Prostate gland (tissue), 2 donors: ENCODE measurements around the gene ADARB2. TPM values are rescaled to one million over a fixed set of nuclear protein-coding genes. Genes with fewer than 3 reads are reported as not detected.

Experiments used
- DNase-seq: peaks from one replicate; pipeline ENCODE4 v3.0.0-alpha.2; 2019; ENCODE audit warnings: low spot score
- H3K27ac ChIP-seq, 2 donors: fragments of 200-600 bp; sonication (generic); 2 replicates each; pipeline ENCODE4 v1.5.1; 2017 to 2019
- H3K27me3 ChIP-seq: fragments of 200-600 bp; sonication (generic); replicated peaks from 2 replicates; pipeline ENCODE4 v1.5.1; 2019; ENCODE audit not compliant: insufficient read depth
- H3K36me3 ChIP-seq, 2 donors: fragments of 200-600 bp; sonication (generic); 1 replicate in 1 of 2; 2 replicates in 1 of 2; pipeline versions ENCODE4 v1.5.1 to v1.8.1; 2017 to 2019
- H3K4me1 ChIP-seq: fragments of 200-600 bp; sonication (generic); replicated peaks from 2 replicates; pipeline ENCODE4 v1.5.1; 2019
- H3K4me3 ChIP-seq, 2 donors: fragments of 200-600 bp; sonication (generic); 2 replicates each; pipeline ENCODE4 v1.5.1; 2017 to 2019
- H3K9me3 ChIP-seq: fragments of 200-600 bp; sonication (generic); 2 replicates; pipeline ENCODE4 v1.5.1; 2017
- CTCF ChIP-seq, 4 experiments: fragments of 200-600 bp in 2 of 4; fragments of 450-650 bp in 2 of 4; sonication (generic) in 2 of 4; IDR thresholded peaks; 1 replicate in 3 of 4; 2 replicates in 1 of 4; pipeline ENCODE4 v1.5.1; 2016 to 2019; ENCODE audit warnings: antibody characterized with exemption in 4 of 4, mild to moderate bottlenecking in 2 of 4, moderate library complexity in 2 of 4
- POLR2A ChIP-seq: fragments of 450-650 bp; IDR thresholded peaks from one replicate; pipeline ENCODE4 v1.6.1; 2016; ENCODE audit warnings: antibody characterized with exemption, mild to moderate bottlenecking
- POLR2AphosphoS5 ChIP-seq: sonication (generic); formaldehyde crosslinking; IDR thresholded peaks from one replicate; pipeline ENCODE4 v1.6.1; 2017; ENCODE audit warnings: antibody characterized with exemption
- WGBS: methylation state at CpG from one replicate; pipeline ENCODE4 v1.1.5; 2018; 5-methylcytosine and 5-hydroxymethylcytosine counted together
- intact Hi-C: fragments of 100-400 bp; cut with DNase I; formaldehyde crosslinking; loops from one replicate; pipeline ENCODE4 v1.14.2; 2022
- total RNA-seq, 2 donors: library from RNA; depleted of rRNA; stranded (reverse); fragments of >200 nt; gene quantifications; one replicate each; pipeline ENCODE4 v1.1.0, GENCODE V29; 2016

ADARB2 gene
- total RNA-seq, 2 donors from 2014 or later = 0.36 to 10.5 TPM

DNA sequence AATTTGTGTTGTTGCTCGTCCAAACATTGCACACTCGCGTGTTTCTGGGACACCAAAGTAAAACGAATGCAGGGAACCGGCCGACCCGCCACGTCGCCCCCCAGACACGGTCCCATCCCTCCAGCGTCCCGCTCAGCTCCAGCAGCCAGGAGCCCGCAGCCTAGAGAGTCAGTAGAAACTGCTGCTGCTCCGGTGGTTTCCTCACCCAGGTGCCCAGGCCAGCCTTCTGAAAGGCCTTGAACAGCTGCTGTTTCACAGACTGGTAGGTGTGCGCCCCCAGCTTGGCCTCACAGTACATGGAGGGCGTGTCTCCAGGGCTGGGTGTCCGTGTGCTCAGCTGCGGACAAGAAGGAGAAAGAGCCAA is 554.3 kb downstream of the ADARB2 start:
- TF ChIP-seq POLR2A = no peak
- TF ChIP-seq CTCF (IDR thresholded peaks at IDR 0.05) = no peak
- TF ChIP-seq POLR2AphosphoS5 = no peak
- Histone ChIP-seq H3K4me3 (no peak overlapping the region), H3K27me3 (no peaks in the 10 kb centered on the region), H3K36me3 (no peaks in the 10 kb centered on the region), H3K27ac (no peak overlapping the region), H3K4me1 (no peaks in the 10 kb centered on the region), H3K9me3 (no peaks in the 10 kb centered on the region)
- WGBS = 85% methylated on average over 18 of the region's 18 CpGs
- no peak for DNase-seq
- intact Hi-C loops = no loop called here

- intact Hi-C loops = no loop called here
- Histone ChIP-seq H3K4me1 (no peaks in the 10 kb centered on the region), H3K27ac (no peak overlapping the region), H3K27me3 (no peaks in the 10 kb centered on the region), H3K4me3 (no peak overlapping the region), H3K36me3 (no peaks in the 10 kb centered on the region), H3K9me3 (no peaks in the 10 kb centered on the region)
- no peak for DNase-seq
- no peak for TF ChIP-seq CTCF (IDR thresholded peaks at IDR 0.05)
- no peak for TF ChIP-seq POLR2A
- TF ChIP-seq POLR2AphosphoS5 = no peak
- 94% methylated on average over 30 of the region's 30 CpGs for WGBS
Observed at GRCh38 chr10:1182280-1183032, 554.9 kb downstream of the ADARB2 start.

- TF ChIP-seq CTCF (IDR thresholded peaks at IDR 0.05) = no peak
- no peak for DNase-seq
- WGBS = 91% methylated on average over 11 of the region's 11 CpGs
- no peaks in the 10 kb centered on the region for H3K9me3 ChIP-seq
- H3K4me3 ChIP-seq = no peak overlapping the region
- H3K27ac ChIP-seq = no peak overlapping the region
- H3K4me1 ChIP-seq = no peaks in the 10 kb centered on the region
- intact Hi-C loops = no loop called here
- H3K36me3 ChIP-seq = no peaks in the 10 kb centered on the region
- no peaks in the 10 kb centered on the region for H3K27me3 ChIP-seq
Observed at GRCh38 chr10:1180836-1181235, 556.5 kb downstream of the ADARB2 start.

DNA sequence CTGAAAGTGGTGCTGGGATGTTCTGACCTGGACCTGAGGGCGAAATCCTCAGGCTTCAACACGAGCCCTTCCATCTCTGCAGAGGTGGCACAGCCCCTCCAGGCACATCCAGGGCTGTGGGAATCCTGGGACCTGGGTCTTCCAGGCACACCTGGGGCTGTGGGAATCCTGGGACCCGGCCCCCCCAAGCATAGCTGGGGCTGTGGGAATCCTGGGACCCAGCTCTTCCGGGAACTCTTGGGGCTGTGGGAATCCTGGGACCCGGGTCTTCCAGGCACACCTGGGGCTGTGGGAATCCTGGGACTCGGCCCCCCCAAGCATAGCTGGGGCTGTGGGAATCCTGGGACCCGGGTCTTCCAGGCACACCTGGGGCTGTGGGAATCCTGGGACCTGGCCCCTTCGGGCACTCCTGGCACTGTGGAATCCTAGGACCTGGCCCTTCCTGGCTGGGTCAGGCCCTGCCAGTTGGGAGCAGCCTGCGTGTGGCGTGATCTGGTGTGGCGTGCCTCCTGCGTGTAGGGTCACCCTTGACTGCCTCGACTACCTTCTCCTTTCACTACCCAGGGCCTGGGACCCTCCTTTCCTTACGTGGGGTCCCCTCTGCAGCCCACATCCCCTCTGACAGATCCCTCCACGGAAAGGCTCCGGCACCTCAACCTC is 557.1 kb downstream of the ADARB2 start:
- TF ChIP-seq POLR2A (no peak), CTCF (IDR thresholded peaks at IDR 0.05) (no peak), POLR2AphosphoS5 (no peak)
- Histone ChIP-seq H3K27ac (no peak overlapping the region), H3K4me1 (no peaks in the 10 kb centered on the region), H3K27me3 (no peaks in the 10 kb centered on the region), H3K4me3 (no peak overlapping the region), H3K9me3 (no peaks in the 10 kb centered on the region), H3K36me3 (no peaks in the 10 kb centered on the region)
- WGBS = 89% methylated on average over 11 of the region's 16 CpGs
- DNase-seq = no peak
- intact Hi-C loops = no loop called here
